Endothelial cell (in vitro differentiated cells): ENCODE results near the gene ECHS1. TPM values are rescaled to one million over a fixed set of nuclear protein-coding genes. Genes with fewer than 3 reads are reported as not detected.

Experiments
- DNase-seq: peaks from one replicate; pipeline ENCODE4 v3.0.0; 2021; ENCODE audit warnings: low spot score
- H3K27ac Mint-ChIP-seq: one replicate; pipeline ENCODE4 v1.8.0; 2021; ENCODE audit warnings: mixed read lengths, inconsistent platforms; ENCODE audit not compliant: unreplicated experiment
- H3K27me3 Mint-ChIP-seq: one replicate; pipeline ENCODE4 v1.8.0; 2021; ENCODE audit warnings: mild to moderate bottlenecking, moderate library complexity, mixed read lengths, inconsistent platforms; ENCODE audit not compliant: unreplicated experiment
- H3K36me3 Mint-ChIP-seq: one replicate; pipeline ENCODE4 v1.8.0; 2021; ENCODE audit warnings: mild to moderate bottlenecking, low read depth, mixed read lengths, inconsistent platforms; ENCODE audit not compliant: unreplicated experiment
- H3K4me1 Mint-ChIP-seq: one replicate; pipeline ENCODE4 v1.8.0; 2021; ENCODE audit warnings: mild to moderate bottlenecking, mixed read lengths, inconsistent platforms; ENCODE audit not compliant: unreplicated experiment
- H3K4me3 Mint-ChIP-seq: one replicate; pipeline ENCODE4 v1.8.0; 2021; ENCODE audit warnings: mild to moderate bottlenecking, mixed read lengths, inconsistent platforms; ENCODE audit not compliant: unreplicated experiment
- H3K9me3 Mint-ChIP-seq: one replicate; pipeline ENCODE4 v1.8.0; 2021; ENCODE audit warnings: mixed read lengths, inconsistent platforms; ENCODE audit not compliant: unreplicated experiment
- total RNA-seq: library from RNA; stranded (reverse); fragmentation: NEBNext Ultra II Directional; extraction: Animal tissue kit (Norgen Biotek cat#: 25700); gene quantifications from one replicate; pipeline ENCODE4 v1.2.1, GENCODE V29; 2021; ENCODE audit not compliant: unreplicated experiment
- TF ChIP-seq, protein P1 (sequence below): fragments of 200-600 bp; sonication (generic); IDR thresholded peaks from one replicate; pipeline ENCODE4 v1.5.0; 2021; ENCODE audit warnings: antibody characterized with exemption; ENCODE audit not compliant: unreplicated experiment

Gene ECHS1
- total RNA-seq, 1 donor from 2014 or later, result 69.6 TPM

DNA sequence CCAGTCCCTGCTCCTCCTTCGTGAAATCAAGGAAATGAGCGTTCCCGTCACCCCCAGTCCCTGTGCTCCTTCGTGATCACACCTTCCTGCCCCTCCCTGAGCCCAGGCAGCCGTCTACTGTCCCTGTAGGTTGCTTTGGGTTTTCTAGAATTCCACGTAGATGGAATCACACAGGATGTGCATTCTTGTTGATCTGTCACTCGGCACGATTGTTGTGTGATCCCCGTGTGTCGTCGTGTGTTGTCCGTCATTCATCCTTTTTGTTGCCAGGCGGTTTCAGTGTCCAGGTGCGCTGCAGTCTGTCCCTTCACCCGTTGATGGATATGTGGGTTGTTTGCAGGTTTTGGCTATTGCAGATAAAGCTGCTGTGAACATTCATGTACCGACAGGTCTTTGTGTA, 30.2 kb upstream of the ECHS1 start:
- Mint-ChIP-seq H3K4me3 (peak overlapping the region; percentile 66), H3K9me3 (no peaks in the 10 kb centered on the region), H3K4me1 (peaks cover 11% of the 10 kb centered on the region), H3K27ac (peak overlapping the region; percentile 40), H3K36me3 (peaks cover 49% of the 10 kb centered on the region), H3K27me3 (peaks cover 1% of the 10 kb centered on the region)
- TF ChIP-seq, protein P1, sequence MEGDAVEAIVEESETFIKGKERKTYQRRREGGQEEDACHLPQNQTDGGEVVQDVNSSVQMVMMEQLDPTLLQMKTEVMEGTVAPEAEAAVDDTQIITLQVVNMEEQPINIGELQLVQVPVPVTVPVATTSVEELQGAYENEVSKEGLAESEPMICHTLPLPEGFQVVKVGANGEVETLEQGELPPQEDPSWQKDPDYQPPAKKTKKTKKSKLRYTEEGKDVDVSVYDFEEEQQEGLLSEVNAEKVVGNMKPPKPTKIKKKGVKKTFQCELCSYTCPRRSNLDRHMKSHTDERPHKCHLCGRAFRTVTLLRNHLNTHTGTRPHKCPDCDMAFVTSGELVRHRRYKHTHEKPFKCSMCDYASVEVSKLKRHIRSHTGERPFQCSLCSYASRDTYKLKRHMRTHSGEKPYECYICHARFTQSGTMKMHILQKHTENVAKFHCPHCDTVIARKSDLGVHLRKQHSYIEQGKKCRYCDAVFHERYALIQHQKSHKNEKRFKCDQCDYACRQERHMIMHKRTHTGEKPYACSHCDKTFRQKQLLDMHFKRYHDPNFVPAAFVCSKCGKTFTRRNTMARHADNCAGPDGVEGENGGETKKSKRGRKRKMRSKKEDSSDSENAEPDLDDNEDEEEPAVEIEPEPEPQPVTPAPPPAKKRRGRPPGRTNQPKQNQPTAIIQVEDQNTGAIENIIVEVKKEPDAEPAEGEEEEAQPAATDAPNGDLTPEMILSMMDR, result no peak
- no peak for DNase-seq

DNA sequence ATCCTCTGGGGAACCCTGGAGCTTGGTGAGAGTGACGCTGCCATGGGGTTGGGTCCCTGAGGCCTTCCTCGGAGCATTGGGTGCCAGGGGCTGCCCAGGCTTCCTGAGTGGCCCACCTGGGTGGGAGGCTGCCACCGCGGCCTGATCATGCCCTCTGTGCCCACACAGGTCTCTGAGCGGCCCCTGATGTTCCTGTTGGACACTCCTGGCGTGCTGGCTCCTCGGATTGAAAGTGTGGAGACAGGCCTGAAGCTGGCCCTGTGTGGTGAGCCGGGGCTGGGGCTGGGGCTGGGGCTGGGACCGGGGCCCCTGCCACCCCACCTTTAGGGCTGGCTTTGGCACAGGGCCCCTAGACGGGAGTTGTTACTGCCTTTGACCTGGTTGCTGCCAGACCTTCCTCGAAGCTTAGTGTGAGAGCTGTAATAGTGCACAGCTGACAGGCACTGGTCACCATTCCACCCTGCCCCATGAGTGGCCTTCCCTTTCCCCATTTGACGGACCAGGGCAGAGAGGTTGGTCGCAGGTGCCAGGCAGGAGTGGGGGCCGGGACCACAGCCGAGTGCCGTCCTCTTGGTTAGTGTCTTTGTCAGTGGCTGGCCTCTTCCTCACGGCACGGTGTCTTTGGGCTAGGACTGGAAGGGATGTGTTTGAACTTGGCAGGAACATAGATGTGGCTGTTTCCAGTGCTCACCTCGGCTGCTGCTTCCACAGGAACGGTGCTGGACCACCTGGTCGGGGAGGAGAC, 29.0 kb upstream of the ECHS1 start:
- no peak for DNase-seq
- H3K4me3 Mint-ChIP-seq, result peak overlapping the region; percentile 33
- no peaks in the 10 kb centered on the region for H3K9me3 Mint-ChIP-seq
- H3K27me3 Mint-ChIP-seq, result peaks cover 1% of the 10 kb centered on the region
- H3K36me3 Mint-ChIP-seq, result peaks cover 52% of the 10 kb centered on the region
- peaks cover 11% of the 10 kb centered on the region for H3K4me1 Mint-ChIP-seq
- TF ChIP-seq, protein P1, result no peak
- no peak overlapping the region for H3K27ac Mint-ChIP-seq

DNA sequence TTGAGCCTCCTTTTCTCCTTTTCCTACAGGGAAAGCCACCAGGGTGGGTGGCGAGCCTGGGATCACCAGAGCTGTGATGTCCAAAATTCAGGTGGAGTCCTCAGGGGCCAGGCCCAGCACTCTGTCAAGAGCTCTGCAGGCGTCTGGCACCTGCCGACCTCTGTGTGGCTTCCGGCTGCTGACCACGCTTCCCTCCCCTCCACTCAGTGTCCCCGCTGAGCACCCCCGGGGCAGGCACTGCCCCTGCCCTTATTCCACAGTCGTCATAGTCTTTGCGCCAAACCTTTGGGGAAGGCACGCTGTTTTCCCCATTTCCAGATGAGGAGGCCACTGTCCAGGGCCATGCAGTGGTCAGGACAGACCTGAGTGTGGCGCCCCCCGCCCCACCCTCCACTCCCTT, 28.3 kb upstream of the ECHS1 start:
- Mint-ChIP-seq H3K4me1 (peaks cover 11% of the 10 kb centered on the region), H3K9me3 (no peaks in the 10 kb centered on the region), H3K36me3 (peaks cover 49% of the 10 kb centered on the region), H3K27me3 (peaks cover 1% of the 10 kb centered on the region), H3K4me3 (no peak overlapping the region), H3K27ac (no peak overlapping the region)
- no peak for DNase-seq
- TF ChIP-seq, protein P1, result no peak

GRCh38 chr10:133400624-133401424, 27.7 kb upstream of the ECHS1 start:
- H3K36me3 Mint-ChIP-seq, result peaks cover 49% of the 10 kb centered on the region
- peaks cover 11% of the 10 kb centered on the region for H3K4me1 Mint-ChIP-seq
- peaks cover 1% of the 10 kb centered on the region for H3K27me3 Mint-ChIP-seq
- H3K27ac Mint-ChIP-seq, result no peak overlapping the region
- DNase-seq, result no peak
- H3K9me3 Mint-ChIP-seq, result no peaks in the 10 kb centered on the region
- TF ChIP-seq, protein P1, result no peak
- peak overlapping the region; percentile 76 for H3K4me3 Mint-ChIP-seq

DNA sequence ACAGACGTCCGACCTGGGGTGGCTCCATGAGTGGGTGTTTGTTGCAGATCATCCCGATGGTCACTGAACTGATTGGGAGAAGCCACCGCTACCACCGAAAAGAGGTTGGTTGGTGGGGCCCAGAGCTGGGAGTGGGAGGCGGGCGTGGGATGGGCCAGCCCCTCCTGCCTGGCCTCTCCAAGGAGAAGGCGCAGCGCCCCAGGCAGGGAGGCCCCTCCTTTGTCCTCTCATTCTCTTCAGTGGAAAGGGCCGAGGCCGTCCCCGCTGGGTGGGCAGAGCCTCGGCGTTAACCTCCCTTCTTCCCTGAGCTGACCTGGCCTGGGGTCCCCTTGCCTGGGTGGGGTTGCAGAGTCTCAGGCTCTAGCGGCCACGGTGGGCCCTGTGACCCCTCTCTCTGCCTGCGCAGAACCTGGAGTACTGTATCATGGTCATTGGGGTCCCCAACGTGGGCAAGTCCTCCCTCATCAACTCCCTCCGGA, 26.0 kb upstream of the ECHS1 start:
- peaks cover 18% of the 10 kb centered on the region for H3K4me1 Mint-ChIP-seq
- H3K4me3 Mint-ChIP-seq, result no peak overlapping the region
- H3K36me3 Mint-ChIP-seq, result peaks cover 46% of the 10 kb centered on the region
- peaks cover 8% of the 10 kb centered on the region for H3K27me3 Mint-ChIP-seq
- no peak overlapping the region for H3K27ac Mint-ChIP-seq
- no peaks in the 10 kb centered on the region for H3K9me3 Mint-ChIP-seq
- TF ChIP-seq, protein P1, result no peak
- DNase-seq, result no peak
